ENCODE measurements around the gene TENT5C. TPM values are rescaled to one million over a fixed set of nuclear protein-coding genes. Genes with fewer than 3 reads are reported as not detected.

TENT5C gene
- total and polyA plus RNA-seq, 10 of the 15 experiments (the other 5 are each of a cell fraction or from before 2014, with no cell fraction given): 0.19 to 2.4 (median 0.78) TPM

GRCh38 chr1:117575586-117576225 is 30.1 kb upstream of the TENT5C start:
- ChIA-PET RAD21 (ENCODE audit: unreplicated experiment) (no interaction called here), SMC1A (ENCODE audit: uncharacterized antibody, unreplicated experiment) (interaction anchor here (1.2 kb wide), 1 partner anchor 20 kb away, joined by 3 read pairs; no protein-coding TSS in a partner anchor), CTCF (no interaction called here), POLR2A (no interaction called here)
- intact Hi-C loops (cut with micrococcal nuclease; ENCODE audit: unreplicated experiment) (no loop called here), in situ Hi-C loops (cut with MboI) (no loop called here)
- H2AFZ ChIP-seq (ENCODE audit: control insufficient read depth, low read depth, low read length): no peak overlapping the region
- H4K20me1 ChIP-seq (ENCODE audit: control insufficient read depth, insufficient read depth): no peaks in the 10 kb centered on the region
- H3K4me1 ChIP-seq (ENCODE audit: control insufficient read depth, insufficient read depth, low read length): no peaks in the 10 kb centered on the region
- H3K36me3 ChIP-seq (ENCODE audit: control insufficient read depth in 2 of 2, insufficient read depth in 2 of 2, low read length in 1 of 2): no peaks in the 10 kb centered on the region
- no TSS peak for BruUV-seq (replicated peaks)
- H3K9me3 ChIP-seq (replicated peaks; ENCODE audit: control insufficient read depth, insufficient read depth, low read length): no peaks in the 10 kb centered on the region
- no peaks in the 10 kb centered on the region for H3K79me2 ChIP-seq (ENCODE audit: control insufficient read depth, insufficient read depth, low read length)
- 24% methylated on average over 8 of the region's 8 CpGs for WGBS (ENCODE audit: insufficient coverage, insufficient replicate concordance, low lambda C conversion rate, missing lambda C conversion rate)
- no peaks in the 10 kb centered on the region; a peak in 2 of 4 replicates for H3K27me3 ChIP-seq (replicated peaks in 1 of 2; ENCODE audit: control insufficient read depth in 2 of 2, insufficient read depth in 2 of 2, low read length in 1 of 2)
- no peak overlapping the region for H3K4me3 ChIP-seq
- H3K4me2 ChIP-seq (ENCODE audit: control insufficient read depth, insufficient read depth): no peak overlapping the region
- FAIRE-seq: no peak
- DNase-seq (ENCODE audit: low read depth, low spot score): no peak
- no peak for ATAC-seq
- no peak overlapping the region for H3K9ac ChIP-seq (ENCODE audit: control insufficient read depth, insufficient read depth, low read length)
- no peak overlapping the region for H3K27ac ChIP-seq (ENCODE audit: control insufficient read depth, insufficient read depth)
- TF ChIP-seq CUX1 (IDR thresholded peaks at IDR 0.05; ENCODE audit: insufficient replicate concordance, low read depth, low read length): no peak
- TF ChIP-seq TBL1XR1 (IDR thresholded peaks at IDR 0.05; ENCODE audit: low read depth, low read length): no peak
- TF ChIP-seq ESRRA (IDR thresholded peaks at IDR 0.05; ENCODE audit: low read length): no peak
- TF ChIP-seq ELK1 (IDR thresholded peaks at IDR 0.05; ENCODE audit: low read depth, low read length): no peak
- no peak for TF ChIP-seq ZNF207 (IDR thresholded peaks at IDR 0.05; ENCODE audit: borderline replicate concordance)
- TF ChIP-seq TARDBP (IDR thresholded peaks at IDR 0.05; ENCODE audit: borderline replicate concordance): no peak
- TF ChIP-seq YY1 (IDR thresholded peaks at IDR 0.05; ENCODE audit: low read depth, low read length): no peak
- no peak for TF ChIP-seq NFYB (IDR thresholded peaks at IDR 0.05; ENCODE audit: insufficient read depth, low read depth, low read length)
- TF ChIP-seq BCL3 (IDR thresholded peaks at IDR 0.05; ENCODE audit: borderline replicate concordance, insufficient read depth, low read depth, low read length, poor library complexity, severe bottlenecking): no peak
- no peak for TF ChIP-seq PKNOX1 (IDR thresholded peaks at IDR 0.05)
- no peak for TF ChIP-seq ETV6 (conservative IDR thresholded peaks at IDR 0.05 in 1 of 2, IDR thresholded peaks at IDR 0.05 in 1 of 2; ENCODE audit: borderline replicate concordance in 1 of 2, low read depth in 1 of 2)

Measured in GM12878 (cell line).